B cell (primary cell): ENCODE data around the gene MYO5C. TPM values are rescaled to one million over a fixed set of nuclear protein-coding genes. Genes with fewer than 3 reads are reported as not detected.
A peak's percentile ranks its signal among the peaks of the same experiment; 100 is the strongest.

Experiments used
- ATAC-seq: fragments of 200-7000 bp; cut with Tn5 transposase; one replicate; pipeline ENCODE4 v1.10.0; 2021; ENCODE audit warnings: low read depth, mild to moderate bottlenecking, moderate number of reproducible peaks, moderate library complexity
- CTCF ChIA-PET: fragments of 350-600 bp; sonication (Branson Sonifier 250); formaldehyde crosslinking; loops from one replicate; lab custom pipeline; 2021; ENCODE audit warnings: antibody characterized with exemption, inconsistent platforms; lab: Charles Lee
- POLR2A ChIA-PET: fragments of 350-600 bp; sonication (Branson Sonifier 250); formaldehyde crosslinking; loops from one replicate; lab custom pipeline; 2021; ENCODE audit warnings: antibody characterized with exemption; lab: Charles Lee
- DNase-seq: peaks from one replicate; pipeline ENCODE4 v3.0.0; 2013
- H2AFZ ChIP-seq: 2 replicates; pipeline ENCODE4 v1.6.1; 2012; ENCODE audit warnings: mild to moderate bottlenecking, low read depth, low read length; ENCODE audit not compliant: insufficient read depth, poor library complexity, severe bottlenecking
- H3K27ac ChIP-seq, 2 donors: 1 replicate in 1 of 2; 2 replicates in 1 of 2; pipeline ENCODE4 v1.5.1; 2012 to 2013; ENCODE audit warnings: low read length in 2 of 2, mild to moderate bottlenecking in 2 of 2, moderate library complexity in 1 of 2
- H3K27me3 ChIP-seq, 4 experiments: fragments of 200-600 bp in 1 of 4; sonication (generic) in 1 of 4; replicated peaks in 1 of 4; 1 replicate in 2 of 4; 2 replicates in 2 of 4; pipeline versions ENCODE4 v1.6.1 to v1.7.0; 2013 to 2016; ENCODE audit warnings: low read length in 3 of 4, mild to moderate bottlenecking in 2 of 4, mixed read lengths in 1 of 4, moderate library complexity in 1 of 4; ENCODE audit not compliant: insufficient read depth in 4 of 4, control insufficient read depth in 3 of 4; ENCODE audit errors: control extremely low read depth in 1 of 4
- H3K36me3 ChIP-seq, 2 experiments: replicated peaks in 1 of 2; 1 replicate in 1 of 2; 2 replicates in 1 of 2; pipeline versions ENCODE4 v1.6.1 to v1.7.1; 2013; ENCODE audit warnings: low read length in 1 of 2; ENCODE audit not compliant: insufficient read depth in 2 of 2, control insufficient read depth in 1 of 2; ENCODE audit errors: control extremely low read depth in 1 of 2, extremely low read depth in 1 of 2
- H3K4me1 ChIP-seq, 2 donors: fragments of 200-600 bp in 1 of 2; sonication (generic) in 1 of 2; 1 replicate in 1 of 2; 2 replicates in 1 of 2; pipeline versions ENCODE4 v1.5.1 to v1.6.1; 2013 to 2017; ENCODE audit warnings: low read length in 2 of 2; ENCODE audit not compliant: control insufficient read depth in 2 of 2, insufficient read depth in 2 of 2
- H3K4me2 ChIP-seq: replicated peaks from 2 replicates; pipeline ENCODE3; 2012; ENCODE audit warnings: mild to moderate bottlenecking, low read depth, low read length; ENCODE audit not compliant: poor library complexity, severe bottlenecking
- H3K4me3 ChIP-seq, 5 experiments: fragments of 200-600 bp in 1 of 5; sonication (generic) in 1 of 5; 1 replicate in 3 of 5; 2 replicates in 2 of 5; pipeline versions ENCODE4 v1.5.1 to v1.7.0; 2011 to 2016; ENCODE audit warnings: low read length in 4 of 5, mild to moderate bottlenecking in 4 of 5, low read depth in 2 of 5, control low read depth in 1 of 5, moderate library complexity in 1 of 5; ENCODE audit not compliant: insufficient read depth in 1 of 5; ENCODE audit errors: control extremely low read depth in 1 of 5, extremely low read depth in 1 of 5
- H3K79me2 ChIP-seq: fragments of 200-600 bp; sonication (generic); one replicate; pipeline ENCODE4 v1.6.0; 2016; ENCODE audit warnings: low read length; ENCODE audit not compliant: control insufficient read depth, insufficient read depth
- H3K9ac ChIP-seq: fragments of 200-600 bp; sonication (generic); 2 replicates; pipeline ENCODE4 v1.6.1; 2017; ENCODE audit warnings: mild to moderate bottlenecking, low read length, moderate library complexity
- H3K9me3 ChIP-seq, 3 donors: one replicate each; pipeline versions ENCODE4 v1.6.1 to v1.7.1; 2013; ENCODE audit warnings: low read length in 2 of 3; ENCODE audit not compliant: control insufficient read depth in 2 of 3, insufficient read depth in 1 of 3; ENCODE audit errors: control extremely low read depth in 1 of 3
- H4K20me1 ChIP-seq: 2 replicates; pipeline ENCODE4 v1.6.0; 2012; ENCODE audit warnings: mild to moderate bottlenecking, low read length; ENCODE audit not compliant: insufficient read depth, control insufficient read depth, poor library complexity, severe bottlenecking
- H3K27ac Mint-ChIP-seq: one replicate; pipeline ENCODE4 v1.8.0; 2021; ENCODE audit warnings: mixed read lengths
- H3K27me3 Mint-ChIP-seq: one replicate; pipeline ENCODE4 v1.8.0; 2021; ENCODE audit warnings: mixed read lengths
- H3K4me1 Mint-ChIP-seq: one replicate; pipeline ENCODE4 v1.8.0; 2021; ENCODE audit warnings: mixed read lengths
- H3K4me3 Mint-ChIP-seq: one replicate; pipeline ENCODE4 v1.8.0; 2021; ENCODE audit warnings: mixed read lengths
- H3K9me3 Mint-ChIP-seq: one replicate; pipeline ENCODE4 v1.8.0; 2022; ENCODE audit warnings: mixed read lengths; ENCODE audit not compliant: insufficient read depth
- CTCF ChIP-seq: fragments of 200-600 bp; IDR thresholded peaks from one replicate; pipeline ENCODE4 v1.8.0; 2022; ENCODE audit warnings: antibody characterized with exemption, mild to moderate bottlenecking
- EZH2 ChIP-seq: IDR thresholded peaks from 2 replicates; pipeline ENCODE4 v1.6.1; 2012; ENCODE audit warnings: borderline replicate concordance, low read depth, mild to moderate bottlenecking, moderate library complexity, low read length; ENCODE audit not compliant: insufficient read depth, poor library complexity, severe bottlenecking
- WGBS: methylation state at CpG from one replicate; pipeline ENCODE4 v1.1.5; 2013; ENCODE audit warnings: missing lambda C conversion rate; ENCODE audit not compliant: insufficient coverage; 5-methylcytosine and 5-hydroxymethylcytosine counted together
- intact Hi-C: fragments of 100-400 bp; cut with micrococcal nuclease; formaldehyde crosslinking; loops from one replicate; pipeline ENCODE4 v1.10.0; 2022
- polyA plus RNA-seq: library from polyadenylated mRNA; depleted of rRNA; stranded (reverse); fragments of >200 nt; gene quantifications from 2 replicates; pipeline ENCODE4 v1.2.3, GENCODE V29; 2012
- total RNA-seq, 2 donors: library from RNA; stranded (reverse); fragments of 120-200 nt in 1 of 2; gene quantifications; 1 replicate in 1 of 2; 2 replicates in 1 of 2; pipeline versions ENCODE4 v1.2.3 to v1.2.4, GENCODE V29; 2013 to 2022

Gene MYO5C
- total and polyA plus RNA-seq, 2 donors (not counting 1 experiment from before 2014, with no cell fraction given), result 0.54 to 4.5 TPM

- no peaks in the 10 kb centered on the region for H3K27me3 ChIP-seq
- intact Hi-C loops, result no loop called here
- no peaks in the 10 kb centered on the region for H3K9me3 ChIP-seq
- H3K27ac Mint-ChIP-seq, result no peak overlapping the region
- H3K9me3 Mint-ChIP-seq, result no peaks in the 10 kb centered on the region
- no peaks in the 10 kb centered on the region for H3K79me2 ChIP-seq
- 92% methylated on average over 2 of the region's 3 CpGs for WGBS
- ChIA-PET CTCF (interaction anchor here (1.2 kb wide), 1 partner anchor 21 kb away, joined by 3 read pairs; no protein-coding TSS in a partner anchor), POLR2A (no interaction called here)
- H3K36me3 ChIP-seq, result no peaks in the 10 kb centered on the region
- H3K9ac ChIP-seq, result no peak overlapping the region
- no peaks in the 10 kb centered on the region for H4K20me1 ChIP-seq
- ATAC-seq (no peak), DNase-seq (no peak)
- H3K4me1 ChIP-seq, result no peaks in the 10 kb centered on the region
- H3K27ac ChIP-seq, result no peak overlapping the region
- H3K27me3 Mint-ChIP-seq, result no peaks in the 10 kb centered on the region
- H3K4me1 Mint-ChIP-seq, result no peaks in the 10 kb centered on the region
- no peak overlapping the region for H3K4me2 ChIP-seq
- H3K4me3 ChIP-seq, result no peak overlapping the region
- H2AFZ ChIP-seq, result no peak overlapping the region
- TF ChIP-seq CTCF (no peak), EZH2 (no peak)
- no peak overlapping the region for H3K4me3 Mint-ChIP-seq
Observed at GRCh38 chr15:52278135-52278534, 17.5 kb downstream of the MYO5C start.

- no peaks in the 10 kb centered on the region for H3K9me3 ChIP-seq
- ChIA-PET POLR2A (no interaction called here), CTCF (no interaction called here)
- no peak overlapping the region for H3K27ac ChIP-seq
- H3K9ac ChIP-seq, result no peak overlapping the region
- H3K36me3 ChIP-seq, result no peaks in the 10 kb centered on the region
- no peaks in the 10 kb centered on the region for H3K27me3 ChIP-seq
- intact Hi-C loops, result no loop called here
- no peaks in the 10 kb centered on the region for H4K20me1 ChIP-seq
- no peak for TF ChIP-seq EZH2
- no peak for TF ChIP-seq CTCF
- ATAC-seq (no peak), DNase-seq (no peak)
- no peak overlapping the region for H2AFZ ChIP-seq
- no peak overlapping the region for H3K4me2 ChIP-seq
- no peak overlapping the region for H3K4me3 Mint-ChIP-seq
- H3K79me2 ChIP-seq, result no peaks in the 10 kb centered on the region
- no peaks in the 10 kb centered on the region for H3K9me3 Mint-ChIP-seq
- no peaks in the 10 kb centered on the region for H3K4me1 Mint-ChIP-seq
- no peaks in the 10 kb centered on the region for H3K27me3 Mint-ChIP-seq
- no peaks in the 10 kb centered on the region for H3K4me1 ChIP-seq
- WGBS, result 92% methylated on average over 8 of the region's 9 CpGs
- peak overlapping the region; percentile 26 for H3K27ac Mint-ChIP-seq
- no peak overlapping the region for H3K4me3 ChIP-seq
Observed at GRCh38 chr15:52277575-52277974, 18.0 kb downstream of the MYO5C start.
